ENCODE data around the gene RGSL1. TPM values are rescaled to one million over a fixed set of nuclear protein-coding genes. Genes with fewer than 3 reads are reported as not detected.

RGSL1 gene
- total RNA-seq, 1 experiment from 2014 or later: not detected

DNA sequence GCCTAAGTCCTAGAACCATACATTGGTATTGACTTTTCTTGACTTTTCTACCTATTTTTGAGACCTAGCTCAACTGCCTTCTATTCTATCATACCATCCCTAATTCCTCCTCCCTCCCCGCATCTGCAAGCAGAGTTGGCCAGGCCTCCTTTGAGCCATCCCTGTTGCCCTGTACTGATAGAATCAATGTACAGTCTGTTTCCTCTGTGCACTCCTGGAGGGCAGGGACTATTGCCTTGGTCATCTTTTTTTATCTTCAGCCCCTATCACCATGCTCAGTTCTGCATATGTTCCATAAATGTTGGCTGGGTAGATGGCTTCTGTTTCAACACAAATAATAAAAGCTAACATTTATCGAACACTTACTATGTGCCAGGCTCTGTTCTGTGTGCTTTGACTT lies 158.3 kb downstream of the RGSL1 start:
- no peak overlapping the region for H3K27ac ChIP-seq (ENCODE audit: low read length)
- POLR2A ChIA-PET: no interaction called here
- H3K36me3 ChIP-seq (ENCODE audit: control insufficient read depth, insufficient read depth, low read length): no peaks in the 10 kb centered on the region; the same call in 1 of the 2 replicates
- no peak for ATAC-seq
- TF ChIP-seq, protein P1, sequence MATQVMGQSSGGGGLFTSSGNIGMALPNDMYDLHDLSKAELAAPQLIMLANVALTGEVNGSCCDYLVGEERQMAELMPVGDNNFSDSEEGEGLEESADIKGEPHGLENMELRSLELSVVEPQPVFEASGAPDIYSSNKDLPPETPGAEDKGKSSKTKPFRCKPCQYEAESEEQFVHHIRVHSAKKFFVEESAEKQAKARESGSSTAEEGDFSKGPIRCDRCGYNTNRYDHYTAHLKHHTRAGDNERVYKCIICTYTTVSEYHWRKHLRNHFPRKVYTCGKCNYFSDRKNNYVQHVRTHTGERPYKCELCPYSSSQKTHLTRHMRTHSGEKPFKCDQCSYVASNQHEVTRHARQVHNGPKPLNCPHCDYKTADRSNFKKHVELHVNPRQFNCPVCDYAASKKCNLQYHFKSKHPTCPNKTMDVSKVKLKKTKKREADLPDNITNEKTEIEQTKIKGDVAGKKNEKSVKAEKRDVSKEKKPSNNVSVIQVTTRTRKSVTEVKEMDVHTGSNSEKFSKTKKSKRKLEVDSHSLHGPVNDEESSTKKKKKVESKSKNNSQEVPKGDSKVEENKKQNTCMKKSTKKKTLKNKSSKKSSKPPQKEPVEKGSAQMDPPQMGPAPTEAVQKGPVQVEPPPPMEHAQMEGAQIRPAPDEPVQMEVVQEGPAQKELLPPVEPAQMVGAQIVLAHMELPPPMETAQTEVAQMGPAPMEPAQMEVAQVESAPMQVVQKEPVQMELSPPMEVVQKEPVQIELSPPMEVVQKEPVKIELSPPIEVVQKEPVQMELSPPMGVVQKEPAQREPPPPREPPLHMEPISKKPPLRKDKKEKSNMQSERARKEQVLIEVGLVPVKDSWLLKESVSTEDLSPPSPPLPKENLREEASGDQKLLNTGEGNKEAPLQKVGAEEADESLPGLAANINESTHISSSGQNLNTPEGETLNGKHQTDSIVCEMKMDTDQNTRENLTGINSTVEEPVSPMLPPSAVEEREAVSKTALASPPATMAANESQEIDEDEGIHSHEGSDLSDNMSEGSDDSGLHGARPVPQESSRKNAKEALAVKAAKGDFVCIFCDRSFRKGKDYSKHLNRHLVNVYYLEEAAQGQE (IDR thresholded peaks at IDR 0.05; ENCODE audit: insufficient read depth in 1 of 2, low read depth in 2 of 2, low read length in 1 of 2): no peak
- TF ChIP-seq, protein P2, sequence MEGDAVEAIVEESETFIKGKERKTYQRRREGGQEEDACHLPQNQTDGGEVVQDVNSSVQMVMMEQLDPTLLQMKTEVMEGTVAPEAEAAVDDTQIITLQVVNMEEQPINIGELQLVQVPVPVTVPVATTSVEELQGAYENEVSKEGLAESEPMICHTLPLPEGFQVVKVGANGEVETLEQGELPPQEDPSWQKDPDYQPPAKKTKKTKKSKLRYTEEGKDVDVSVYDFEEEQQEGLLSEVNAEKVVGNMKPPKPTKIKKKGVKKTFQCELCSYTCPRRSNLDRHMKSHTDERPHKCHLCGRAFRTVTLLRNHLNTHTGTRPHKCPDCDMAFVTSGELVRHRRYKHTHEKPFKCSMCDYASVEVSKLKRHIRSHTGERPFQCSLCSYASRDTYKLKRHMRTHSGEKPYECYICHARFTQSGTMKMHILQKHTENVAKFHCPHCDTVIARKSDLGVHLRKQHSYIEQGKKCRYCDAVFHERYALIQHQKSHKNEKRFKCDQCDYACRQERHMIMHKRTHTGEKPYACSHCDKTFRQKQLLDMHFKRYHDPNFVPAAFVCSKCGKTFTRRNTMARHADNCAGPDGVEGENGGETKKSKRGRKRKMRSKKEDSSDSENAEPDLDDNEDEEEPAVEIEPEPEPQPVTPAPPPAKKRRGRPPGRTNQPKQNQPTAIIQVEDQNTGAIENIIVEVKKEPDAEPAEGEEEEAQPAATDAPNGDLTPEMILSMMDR (IDR thresholded peaks at IDR 0.05): no peak
- TF ChIP-seq TCF7L2 (IDR thresholded peaks at IDR 0.05; ENCODE audit: low read depth, low read length) (no peak), POLR2AphosphoS5 (IDR thresholded peaks at IDR 0.05; ENCODE audit: low read depth, low read length) (no peak), SIN3A (IDR thresholded peaks at IDR 0.05; ENCODE audit: borderline replicate concordance, insufficient read depth, low read depth, low read length) (no peak)
- CTCF ChIA-PET: no interaction called here
- in situ Hi-C loops (cut with HindIII; ENCODE audit: low pct_unique_long_range_greater_than_20kb, low sequenced_read_pairs): no loop called here
- peaks cover 11% of the 10 kb centered on the region for H3K27me3 ChIP-seq (ENCODE audit: control insufficient read depth, insufficient read depth, low read length)
- no peak overlapping the region for H3K4me3 ChIP-seq (ENCODE audit: low read depth in 2 of 2, low read length in 2 of 2)
- H3K9me3 ChIP-seq (ENCODE audit: control insufficient read depth, insufficient read depth, low read depth, low read length): no peaks in the 10 kb centered on the region
- no peak for DNase-seq (ENCODE audit: low read depth, low spot score)
- BruUV-seq (replicated peaks): no TSS peak
- H3K4me1 ChIP-seq (ENCODE audit: control insufficient read depth, insufficient read depth, low read length): no peaks in the 10 kb centered on the region
- intact Hi-C loops (cut with micrococcal nuclease; ENCODE audit: unreplicated experiment): no loop called here

DNA sequence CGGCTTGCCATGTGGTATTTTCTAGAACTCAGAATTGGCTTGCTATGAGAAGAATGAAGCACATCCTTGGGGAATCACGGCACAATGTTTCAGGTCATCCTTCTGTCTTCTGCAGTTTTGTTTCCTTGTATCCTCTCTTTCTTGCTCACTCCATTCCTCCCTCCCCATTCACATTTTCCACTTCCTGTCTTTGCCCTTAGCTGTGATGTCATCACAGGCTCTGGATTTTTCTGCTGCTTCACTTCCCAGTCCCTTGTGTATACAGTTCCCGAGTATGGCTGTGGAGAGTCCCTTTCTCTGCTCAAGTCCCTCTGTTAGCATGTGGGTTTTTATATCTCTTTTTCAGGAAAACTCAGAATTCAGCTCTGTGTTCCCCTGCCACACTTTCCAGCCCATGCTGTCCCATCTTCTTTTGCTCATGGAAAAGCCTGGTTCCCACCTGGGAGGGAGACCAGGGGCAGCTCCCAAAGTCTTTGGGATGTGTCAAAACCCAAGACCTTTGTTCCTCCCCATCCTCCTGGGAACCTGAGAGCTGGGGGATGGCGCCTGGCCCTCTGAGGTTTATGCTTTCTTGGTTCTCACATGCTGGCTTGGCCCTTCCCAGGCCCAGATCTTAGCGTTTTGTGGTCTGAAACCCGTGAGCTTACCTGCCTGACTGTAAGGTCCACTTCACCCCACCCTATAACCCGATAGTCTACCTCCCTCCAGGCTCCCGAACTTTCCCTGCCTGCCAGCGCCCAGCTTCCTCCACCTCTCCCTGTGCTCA lies 159.1 kb downstream of the RGSL1 start:
- Histone ChIP-seq H3K27ac (ENCODE audit: low read length) (no peak overlapping the region), H3K4me1 (ENCODE audit: control insufficient read depth, insufficient read depth, low read length) (no peaks in the 10 kb centered on the region), H3K9me3 (ENCODE audit: control insufficient read depth, insufficient read depth, low read depth, low read length) (no peaks in the 10 kb centered on the region), H3K36me3 (ENCODE audit: control insufficient read depth, insufficient read depth, low read length) (no peaks in the 10 kb centered on the region; the same call in 1 of the 2 replicates), H3K4me3 (ENCODE audit: low read depth in 2 of 2, low read length in 2 of 2) (no peak overlapping the region), H3K27me3 (ENCODE audit: control insufficient read depth, insufficient read depth, low read length) (peaks cover 12% of the 10 kb centered on the region)
- BruUV-seq (replicated peaks): no TSS peak
- no peak for ATAC-seq
- DNase-seq (ENCODE audit: low read depth, low spot score): no peak
- ChIA-PET CTCF (no interaction called here), POLR2A (no interaction called here)
- TF ChIP-seq TCF7L2 (IDR thresholded peaks at IDR 0.05; ENCODE audit: low read depth, low read length): no peak
- in situ Hi-C loops (cut with HindIII; ENCODE audit: low pct_unique_long_range_greater_than_20kb, low sequenced_read_pairs): no loop called here
- intact Hi-C loops (cut with micrococcal nuclease; ENCODE audit: unreplicated experiment): no loop called here

Other genes with a start within 250 kb of the RGSL1 start
- gene GLUL, start 58.4 kb upstream of the RGSL1 start, total RNA-seq (2021; ENCODE audit: unreplicated experiment): 55.2 TPM
- not detected for gene TEDDM1, start 49.5 kb upstream of the RGSL1 start, total RNA-seq (2021; ENCODE audit: unreplicated experiment)
- gene RNASEL, start 139.1 kb downstream of the RGSL1 start, total RNA-seq (2021; ENCODE audit: unreplicated experiment): 1.2 TPM
- 0.23 TPM for gene RGS16, start 154.2 kb downstream of the RGSL1 start, total RNA-seq (2021; ENCODE audit: unreplicated experiment)
- not detected for gene RGS8, start 234.4 kb downstream of the RGSL1 start, total RNA-seq (2021; ENCODE audit: unreplicated experiment)

Data from Panc1 (cell line).